GM11168 (cell line): ENCODE measurements around the gene ABCG2.

Experiments
- in situ Hi-C: fragments of 300-500 bp; cut with MboI; formaldehyde crosslinking; loops from one replicate; pipeline ENCODE4 v1.12.0; 2022; ENCODE audit warnings: low sequenced_read_pairs; ENCODE audit not compliant: unreplicated experiment

The ABCG2 gene

DNA sequence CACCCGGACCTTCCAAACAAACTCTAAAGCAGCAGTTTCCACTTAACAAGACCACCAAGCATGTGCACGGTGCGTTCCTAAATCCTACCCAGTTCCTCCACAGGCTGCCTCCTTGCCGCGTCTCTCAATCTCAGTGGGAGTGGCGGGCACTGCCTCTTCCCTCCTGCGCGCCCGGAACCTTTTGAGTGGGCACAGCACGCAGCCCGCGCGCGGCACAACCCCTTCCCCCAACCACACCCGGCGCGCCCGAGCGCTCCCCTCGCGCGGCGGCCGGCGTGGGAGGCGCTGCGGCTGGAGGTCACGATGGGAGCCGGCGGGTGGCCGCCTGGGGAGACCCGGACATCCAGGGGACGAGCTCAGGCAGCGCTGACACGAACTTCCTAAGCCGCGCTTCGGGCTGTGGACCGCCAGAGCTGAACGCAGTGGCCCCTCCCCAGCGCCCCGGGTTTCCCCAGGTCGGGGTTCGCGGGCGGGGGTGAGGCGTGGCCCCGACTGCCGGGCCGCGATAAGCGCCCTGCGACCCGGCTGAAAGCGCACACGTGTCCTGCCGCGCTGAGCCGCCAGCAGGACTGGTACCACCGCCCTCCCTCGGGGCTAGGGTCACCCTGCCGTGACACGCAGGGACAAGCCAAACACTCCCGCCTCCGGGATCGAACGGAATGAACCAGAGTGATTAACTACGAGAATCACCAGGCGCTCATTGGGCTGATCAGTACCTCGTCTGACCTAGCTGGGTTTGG is at the start of gene ABCG2:
Gene ABCG2, minus strand, starts transcription at position 151 of the 740 bp plus-strand sequence. CDS start 18,644 bp downstream, outside the sequence.
- in situ Hi-C loops, result no loop called here

DNA sequence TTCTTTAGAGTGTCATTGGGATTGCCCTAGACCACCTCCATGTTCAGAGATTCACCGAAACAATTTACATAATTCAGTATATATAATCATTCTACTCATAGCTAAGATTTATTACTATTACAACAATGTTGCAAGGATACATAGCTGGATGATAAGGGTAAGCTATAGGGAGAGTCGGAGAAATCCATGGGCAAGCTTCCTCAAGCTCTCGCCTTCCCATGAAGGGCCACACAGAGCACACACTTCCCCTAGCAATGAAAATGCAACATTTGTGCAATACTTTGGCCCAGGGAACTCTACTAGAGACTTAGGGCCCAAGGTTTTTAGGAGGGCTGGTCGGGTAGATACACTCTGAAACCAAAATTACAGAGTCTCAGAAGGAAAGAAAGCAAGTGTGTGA is 49.7 kb upstream of the ABCG2 start:
- in situ Hi-C loops, result loop anchor here (25.0 kb wide), 1 partner anchor 521 kb away; no protein-coding TSS in a partner anchor

DNA sequence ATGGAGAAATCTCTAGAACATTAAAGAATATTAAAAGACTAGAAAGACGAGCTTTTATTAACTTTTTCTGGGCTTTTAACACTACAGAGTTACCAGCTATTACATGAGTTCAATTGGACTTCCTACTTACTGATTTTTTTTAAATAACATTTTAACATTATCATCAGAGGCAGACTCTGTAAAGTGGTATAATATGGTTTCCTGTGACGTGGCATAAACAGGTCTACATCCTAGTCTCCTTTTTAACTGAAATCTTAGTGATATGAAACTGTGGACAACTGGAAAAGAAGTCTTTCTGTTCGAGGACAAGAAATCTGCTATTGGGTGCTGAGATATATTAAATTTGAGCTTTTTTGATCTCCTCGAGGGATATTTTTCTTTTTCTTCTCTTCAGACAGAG is 48.7 kb upstream of the ABCG2 start:
- in situ Hi-C loops, result loop anchor here (25.0 kb wide), 1 partner anchor 520 kb away; no protein-coding TSS in a partner anchor

- in situ Hi-C loops, result loop anchor here (25.0 kb wide), 1 partner anchor 518 kb away; no protein-coding TSS in a partner anchor
Measured at GRCh38 chr4:88204882-88205281, 46.4 kb upstream of the ABCG2 start.

DNA sequence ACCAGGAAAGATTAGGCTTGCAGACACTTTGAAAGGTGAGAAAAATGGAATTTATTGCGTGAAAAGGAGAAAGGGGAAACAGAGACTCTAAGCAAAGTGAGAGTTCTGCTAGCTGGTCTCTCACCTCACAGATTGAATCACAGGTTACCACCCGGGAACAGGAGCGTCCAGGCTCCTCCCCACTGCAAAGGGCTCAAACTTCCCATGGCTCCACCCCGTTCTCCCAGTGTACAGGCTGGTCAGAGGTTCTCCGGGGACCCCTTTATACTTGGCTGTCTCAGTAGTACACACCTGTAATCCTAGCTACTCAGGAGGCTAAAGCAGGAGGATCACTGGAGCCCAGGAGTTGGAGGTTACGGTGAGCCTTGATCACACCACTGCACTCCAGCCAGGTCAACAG is 44.0 kb upstream of the ABCG2 start:
- in situ Hi-C loops, result loop anchor here (25.0 kb wide), 1 partner anchor 515 kb away; no protein-coding TSS in a partner anchor

- in situ Hi-C loops, result loop anchor here (25.0 kb wide), 1 partner anchor 513 kb away; no protein-coding TSS in a partner anchor
Measured at GRCh38 chr4:88200186-88200585, 41.7 kb upstream of the ABCG2 start.

DNA sequence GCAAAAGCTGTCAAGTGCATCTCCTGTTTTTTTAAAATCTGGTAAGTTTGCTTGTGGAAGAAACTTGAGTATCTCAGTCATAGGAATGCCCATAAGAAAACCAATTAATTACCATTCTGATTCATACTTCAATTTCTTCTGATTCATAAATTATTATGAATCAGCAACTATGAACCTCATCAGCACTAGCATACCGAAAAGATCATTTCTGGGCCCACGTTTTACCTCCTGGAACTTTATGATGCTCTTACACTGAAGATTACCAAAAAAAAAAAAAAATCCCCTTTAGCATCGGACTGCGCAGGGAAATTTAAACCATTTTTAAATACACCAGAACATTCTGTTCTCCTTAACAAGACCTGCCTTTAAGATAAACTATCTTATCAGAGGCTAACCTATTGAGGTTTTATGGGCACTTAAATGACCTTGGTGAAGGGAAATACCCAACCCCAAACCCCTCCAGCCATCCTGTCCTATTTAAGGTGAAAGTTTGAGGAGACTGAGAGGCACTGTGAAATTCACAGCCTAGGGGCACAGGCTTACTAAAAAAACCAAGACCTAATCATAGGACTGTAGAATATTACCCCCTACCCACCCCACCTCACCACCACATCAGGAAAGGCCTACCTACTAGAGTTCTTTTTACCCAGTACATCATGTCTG is 38.2 kb upstream of the ABCG2 start:
- in situ Hi-C loops, result no loop called here

- in situ Hi-C loops, result no loop called here
Measured at GRCh38 chr4:88196013-88196365, 37.5 kb upstream of the ABCG2 start.

- in situ Hi-C loops, result no loop called here
Measured at GRCh38 chr4:88195328-88196012, 37.0 kb upstream of the ABCG2 start.

- in situ Hi-C loops, result no loop called here
Measured at GRCh38 chr4:88191404-88191803, 33.0 kb upstream of the ABCG2 start.

- in situ Hi-C loops, result loop anchor here (10.0 kb wide), 1 partner anchor 135 kb away; no protein-coding TSS in a partner anchor
Measured at GRCh38 chr4:88189881-88190585, 31.6 kb upstream of the ABCG2 start.

DNA sequence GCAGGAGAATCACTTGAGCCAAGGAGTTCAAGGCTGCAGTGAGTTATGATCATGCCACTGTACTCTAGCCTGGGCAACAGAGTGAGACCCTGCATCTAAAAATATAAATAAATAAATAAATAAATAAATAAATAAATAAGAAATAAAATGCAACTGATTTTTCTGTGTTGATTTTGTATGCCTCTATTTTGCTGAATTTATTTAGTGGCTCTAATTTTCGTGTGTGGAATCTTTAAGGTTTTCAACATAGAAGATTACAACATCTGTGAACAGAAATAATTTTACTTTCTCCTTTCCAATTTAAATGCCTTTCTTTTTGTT is 30.9 kb upstream of the ABCG2 start:
- in situ Hi-C loops, result loop anchor here (10.0 kb wide), 1 partner anchor 135 kb away; no protein-coding TSS in a partner anchor

DNA sequence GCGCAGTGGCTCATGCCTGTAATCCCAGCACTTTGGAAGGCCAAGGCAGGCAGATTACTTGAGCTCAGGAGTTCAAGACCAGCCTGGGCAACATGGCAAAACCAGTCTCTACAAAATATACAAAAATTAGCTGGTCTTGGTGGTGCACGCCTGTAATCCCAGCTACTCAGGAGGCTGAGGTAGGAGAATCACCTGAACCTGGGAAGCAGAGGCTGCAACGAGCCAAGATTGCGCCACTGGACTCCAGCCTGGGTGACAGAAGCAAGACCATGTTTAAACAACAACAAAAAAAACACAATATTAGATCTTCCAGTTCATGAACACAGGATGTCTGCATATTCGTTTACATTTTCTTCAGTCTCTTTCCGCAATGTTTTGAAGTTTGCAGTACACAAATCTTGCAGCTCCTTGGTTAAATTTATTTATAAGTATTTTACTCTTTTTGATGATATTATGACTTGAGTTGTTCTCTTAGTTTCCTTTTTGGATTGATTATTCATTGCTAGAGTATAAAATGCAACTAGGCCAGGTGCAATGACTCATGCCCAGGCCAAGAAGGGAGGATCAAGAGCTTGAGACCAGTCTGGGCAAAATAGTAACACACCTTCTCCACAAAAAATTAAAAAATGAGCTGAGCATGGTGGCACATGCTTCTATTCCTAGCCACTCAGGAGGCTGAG is 30.4 kb upstream of the ABCG2 start:
- in situ Hi-C loops, result loop anchor here (10.0 kb wide), 1 partner anchor 134 kb away; no protein-coding TSS in a partner anchor

DNA sequence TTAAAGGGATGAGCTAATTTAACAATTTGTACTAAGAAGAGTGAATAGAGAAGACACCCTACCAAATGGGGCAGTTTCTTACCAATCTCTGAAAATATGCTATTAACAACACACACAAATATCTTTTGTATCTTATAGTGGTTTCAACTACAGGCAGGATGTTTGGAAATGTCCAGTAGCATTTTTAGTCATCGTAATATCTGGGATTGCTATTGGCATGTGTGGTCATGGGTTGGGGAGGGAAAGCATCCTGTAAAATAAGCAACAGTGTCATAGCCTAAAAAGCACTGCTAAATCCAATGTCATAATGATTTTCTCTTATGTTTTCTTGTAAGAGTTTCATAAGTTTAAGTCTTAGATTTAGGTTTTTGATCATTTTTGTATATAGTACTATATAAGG is 29.3 kb upstream of the ABCG2 start:
- in situ Hi-C loops, result loop anchor here (10.0 kb wide), 1 partner anchor 133 kb away; no protein-coding TSS in a partner anchor

- in situ Hi-C loops, result loop anchor here (10.0 kb wide), 1 partner anchor 131 kb away; no protein-coding TSS in a partner anchor
Measured at GRCh38 chr4:88185906-88186305, 27.5 kb upstream of the ABCG2 start.

DNA sequence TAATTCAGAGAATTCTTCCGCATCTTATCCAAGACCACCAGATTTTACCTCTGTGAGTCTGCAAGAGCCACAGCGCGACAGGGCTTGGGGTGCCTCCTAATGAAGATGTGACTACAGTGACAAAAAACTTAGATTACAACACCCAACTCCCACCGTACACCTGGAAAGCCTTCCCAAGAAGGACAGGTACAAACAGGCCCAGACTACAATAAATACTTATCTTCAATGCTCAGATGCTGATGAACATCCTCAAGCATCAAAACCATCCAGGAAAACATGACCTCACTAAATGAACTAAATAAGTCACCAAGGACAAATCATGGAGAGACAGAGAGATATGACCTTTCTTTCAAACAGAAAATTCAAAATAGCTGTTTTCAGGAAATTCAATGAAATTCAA is 20.8 kb upstream of the ABCG2 start:
- in situ Hi-C loops, result no loop called here

DNA sequence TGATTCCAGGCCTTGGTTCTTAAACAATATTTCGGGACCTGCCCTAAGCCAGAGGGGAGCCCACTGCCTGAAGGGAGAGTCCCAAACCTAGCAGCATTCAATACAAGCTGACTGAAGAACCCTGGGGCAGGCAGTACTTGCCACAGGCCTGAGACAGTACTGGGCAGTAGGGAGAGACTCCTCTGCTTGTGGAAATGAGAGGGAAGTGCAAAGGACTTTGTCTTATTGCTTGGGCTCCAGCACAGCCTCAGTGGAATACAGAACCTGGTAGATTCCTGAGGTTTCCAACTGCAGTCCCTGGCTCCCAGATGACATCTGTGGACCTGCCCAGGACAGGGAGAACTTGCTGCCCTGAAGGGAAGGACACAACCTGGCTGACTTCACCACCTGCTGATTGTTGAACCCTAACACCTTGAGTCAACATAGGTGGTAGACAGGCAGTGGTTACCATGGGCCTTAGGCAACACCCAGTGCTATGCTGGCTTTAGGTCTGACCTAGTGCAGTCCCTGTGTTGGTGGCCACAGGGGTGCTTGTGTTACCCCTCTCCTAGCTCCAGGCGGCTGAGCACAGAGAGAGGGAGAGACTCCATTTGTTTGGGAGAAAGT is 20.3 kb upstream of the ABCG2 start:
- in situ Hi-C loops, result no loop called here

DNA sequence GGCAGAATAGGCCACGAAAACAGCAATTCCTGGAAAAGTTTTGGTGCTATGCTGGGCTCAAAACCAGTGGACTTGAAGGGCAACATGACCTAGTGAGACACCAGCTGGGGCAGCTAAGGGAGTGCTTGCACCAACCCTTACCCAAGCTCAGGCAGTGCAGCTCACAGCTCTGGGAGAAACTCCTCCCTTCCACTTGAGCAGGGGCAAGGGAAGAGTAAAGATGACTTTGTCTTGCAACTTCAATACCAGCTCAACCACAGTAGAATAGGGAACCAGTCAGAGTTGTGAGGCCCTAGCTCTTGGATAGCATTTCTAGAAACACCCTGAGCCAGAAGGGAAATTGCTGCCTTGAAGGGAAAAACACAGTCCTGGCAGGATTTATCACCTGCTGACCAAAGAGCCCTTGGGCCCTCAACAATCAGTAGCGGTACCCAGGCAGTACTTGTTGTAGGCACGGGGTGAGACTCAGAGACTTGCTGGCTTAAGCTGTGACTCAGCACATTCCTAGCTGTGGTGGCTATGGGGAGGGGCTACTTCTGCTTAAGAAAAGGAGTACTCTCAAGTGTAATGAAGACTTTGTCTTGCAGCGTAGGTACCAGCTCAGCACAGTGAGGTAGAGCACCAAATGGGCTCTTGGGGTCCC is 19.7 kb upstream of the ABCG2 start:
- in situ Hi-C loops, result no loop called here

- in situ Hi-C loops, result no loop called here
Measured at GRCh38 chr4:88172987-88173386, 14.5 kb upstream of the ABCG2 start.
